Suppressor macrophage treated with lipopolysaccharide for 1 hour (primary cell): ENCODE measurements around the gene LRRC15.
A peak's percentile ranks its signal among the peaks of the same experiment; 100 is the strongest.

Experiments used
- DNase-seq, 3 donors: peaks; one replicate each; pipeline ENCODE4 v3.0.0-alpha.2; 2020 to 2022

The LRRC15 gene

DNA sequence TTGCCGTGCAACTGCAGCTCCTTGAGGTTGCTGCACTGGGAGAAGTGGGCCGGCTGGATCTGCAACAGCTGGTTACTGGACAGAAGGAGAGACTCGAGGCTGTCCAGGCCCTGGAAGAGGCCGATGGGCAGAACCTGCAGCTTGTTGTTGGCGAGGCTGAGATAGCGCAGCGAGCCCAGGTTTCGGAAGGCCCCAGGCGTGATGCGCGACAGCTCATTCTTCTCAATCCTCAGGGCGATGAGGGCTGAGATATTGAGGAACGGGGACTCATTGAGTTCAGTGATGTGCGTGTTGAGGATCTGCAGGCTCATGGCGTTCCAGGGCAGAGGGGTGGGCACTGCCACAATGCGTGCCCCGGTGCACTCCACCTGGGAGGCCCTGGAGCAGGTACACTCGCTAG, 9.0 kb downstream of the LRRC15 start:
- no peak for DNase-seq

DNA sequence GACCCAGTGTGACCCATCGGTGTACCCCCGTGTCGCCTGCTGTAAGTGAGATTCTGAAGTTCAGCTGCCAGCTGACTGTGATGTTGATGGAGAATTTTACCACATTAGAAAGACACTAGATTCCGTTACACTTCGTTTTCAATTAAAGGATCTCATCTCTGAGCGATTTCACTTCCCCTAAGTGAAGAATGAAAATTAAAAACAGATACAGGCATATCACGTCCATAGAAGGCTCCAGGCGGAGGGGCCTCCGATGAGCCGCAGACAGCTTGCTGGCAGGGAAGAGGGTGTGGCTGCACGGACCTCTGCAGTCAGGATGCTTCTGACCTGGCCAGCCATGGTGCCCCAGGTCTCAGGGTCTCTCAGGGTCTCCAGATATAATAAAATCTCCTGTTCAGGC, 11.9 kb downstream of the LRRC15 start:
- DNase-seq: no peak

DNA sequence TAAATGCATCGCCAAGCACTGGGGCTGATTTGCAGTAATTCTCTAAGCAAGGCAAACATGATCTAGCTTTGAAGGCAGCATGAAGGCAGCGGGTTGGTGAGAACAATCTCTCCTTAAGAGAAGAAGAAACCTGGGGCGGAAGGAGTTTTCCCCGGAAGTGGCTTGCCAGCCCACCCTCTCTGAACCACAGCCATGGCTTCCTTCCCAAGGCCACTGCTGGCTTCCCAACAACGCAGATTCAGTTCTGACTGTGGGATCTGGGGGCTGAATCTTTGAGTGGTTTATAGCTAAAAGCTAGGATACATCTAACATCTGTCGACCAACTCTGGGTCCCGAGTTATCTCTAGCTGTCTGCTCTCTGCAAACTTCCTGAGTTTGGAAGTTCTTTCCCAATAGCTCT, 14.2 kb downstream of the LRRC15 start:
- no peak for DNase-seq

- DNase-seq: no peak
Observed at GRCh38 chr3:194354315-194354714, 15.2 kb downstream of the LRRC15 start.

DNA sequence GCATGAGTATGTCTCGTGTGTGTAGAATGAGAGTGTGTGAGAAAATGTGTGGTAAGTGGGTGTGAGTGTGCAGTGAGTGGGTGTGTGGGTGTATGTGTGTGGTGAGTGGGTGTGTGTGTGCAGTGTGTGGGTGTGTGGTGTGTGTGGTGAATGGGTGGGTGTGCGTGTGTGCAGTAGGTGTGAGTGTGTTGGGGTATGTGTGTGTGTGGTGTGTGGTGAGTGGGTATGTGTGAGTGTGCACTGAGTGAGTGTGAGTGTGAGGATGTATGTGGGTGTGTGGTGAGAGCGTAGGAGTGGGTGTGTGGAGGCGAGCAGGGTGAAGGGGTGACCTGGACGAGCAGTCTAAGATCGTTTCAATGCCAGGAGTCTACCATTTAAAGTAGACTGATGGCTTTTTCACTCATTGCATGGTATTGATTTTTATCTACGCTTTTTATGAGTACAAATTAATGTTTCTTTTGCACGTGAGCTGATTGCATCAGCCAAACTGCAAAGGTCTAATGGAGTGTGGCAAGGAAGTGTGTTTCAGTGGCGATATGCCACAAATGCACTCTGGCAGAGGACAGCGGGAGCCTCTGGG, 16.8 kb downstream of the LRRC15 start:
- DNase-seq: no peak

GRCh38 chr3:194351952-194352536, 17.5 kb downstream of the LRRC15 start:
- DNase-seq: no peak

DNA sequence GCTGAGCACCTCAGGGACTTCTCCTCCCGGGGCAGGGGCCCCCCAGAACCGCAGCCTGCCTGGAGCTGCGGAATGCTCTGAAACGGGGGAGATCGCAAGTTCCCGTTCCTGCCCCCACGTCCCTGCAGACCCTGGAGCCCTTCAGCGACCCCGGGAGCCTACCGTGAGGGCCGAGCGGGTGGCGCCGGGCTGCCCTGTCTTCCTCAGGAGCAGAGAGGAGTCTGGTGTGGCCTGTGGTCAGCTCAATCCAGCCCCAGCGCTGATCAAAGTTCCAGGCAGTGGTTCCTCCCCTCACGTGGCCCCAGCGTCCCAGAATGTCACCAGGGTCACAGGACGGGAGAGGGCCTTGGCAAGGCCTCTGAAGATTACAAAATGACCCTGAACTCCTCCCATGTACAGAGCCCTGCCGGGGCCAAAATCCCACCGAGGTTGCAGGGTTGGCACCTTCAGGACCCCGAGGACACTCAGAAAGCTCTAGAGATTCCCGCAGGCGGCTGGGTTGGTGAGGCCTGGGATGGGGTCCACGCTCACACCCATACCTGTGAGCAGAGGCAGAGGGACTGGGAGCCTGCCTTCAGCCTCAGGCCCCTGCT, 18.4 kb downstream of the LRRC15 start, which contains the start of gene CPN2:
TSS of gene CPN2 (minus strand) at position 249 of the 593 bp plus-strand sequence. CDS start 8,626 bp downstream, outside the sequence.
- DNase-seq: no peak

DNA sequence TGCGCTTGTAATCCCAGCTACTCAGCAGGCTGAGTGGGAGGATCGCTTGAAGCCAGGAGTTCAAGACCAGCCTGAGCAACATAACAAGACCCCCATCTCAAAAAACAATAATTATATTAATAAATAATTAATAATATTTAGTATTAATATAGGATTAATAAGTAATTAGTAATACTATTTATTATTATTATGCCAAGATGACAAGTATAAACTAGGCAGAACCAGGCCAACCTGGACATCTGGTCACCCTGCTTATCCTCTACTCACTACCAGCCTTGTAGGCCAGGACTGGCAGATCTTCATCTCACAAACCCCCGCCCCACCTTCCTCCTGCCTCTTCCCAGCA, 18.8 kb downstream of the LRRC15 start:
- no peak for DNase-seq

GRCh38 chr3:194348354-194348753, 21.2 kb downstream of the LRRC15 start:
- no peak for DNase-seq

- DNase-seq: peak; percentile 60 to 71 (median 70)
Observed at GRCh38 chr3:194346621-194347020, 22.9 kb downstream of the LRRC15 start.

DNA sequence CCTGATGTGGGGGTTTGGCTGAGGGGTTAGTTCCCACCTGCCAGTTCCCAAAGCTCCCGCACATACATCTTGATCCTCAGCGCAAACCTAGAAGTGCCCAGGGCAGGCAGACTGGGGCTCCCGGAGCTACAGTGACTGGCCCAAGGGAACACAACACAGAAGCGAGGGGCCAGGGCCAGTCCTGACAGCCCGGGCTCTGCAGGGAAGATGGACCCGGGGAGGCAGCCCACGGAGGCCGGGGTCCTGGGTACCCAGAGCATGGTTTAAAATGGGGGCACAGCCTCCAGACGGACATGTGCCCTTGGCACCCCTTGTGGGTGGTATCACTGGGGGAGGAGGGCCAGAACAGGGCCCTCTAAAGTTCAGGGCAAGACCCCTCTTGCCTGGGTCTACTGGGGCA, 23.5 kb downstream of the LRRC15 start:
- DNase-seq: no peak

- peak; percentile 74 to 88 (median 81) for DNase-seq
Observed at GRCh38 chr3:194344012-194344411, 25.5 kb downstream of the LRRC15 start.

DNA sequence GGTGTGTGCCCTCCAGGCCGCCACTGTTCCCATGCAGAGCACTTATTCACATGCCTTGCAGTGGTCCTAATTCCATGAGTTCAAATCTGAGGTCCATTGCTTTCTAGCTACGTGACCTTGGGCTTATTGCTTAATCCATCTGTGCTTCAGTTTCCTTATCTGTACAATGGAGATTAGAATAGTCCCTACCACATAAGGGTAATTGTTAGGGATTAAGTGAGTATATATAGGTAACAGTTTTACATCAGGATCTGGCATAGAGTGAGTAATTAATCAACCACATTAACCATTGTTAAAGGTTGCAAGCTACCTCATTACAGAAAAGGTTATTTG, 26.0 kb downstream of the LRRC15 start:
- no peak for DNase-seq

DNA sequence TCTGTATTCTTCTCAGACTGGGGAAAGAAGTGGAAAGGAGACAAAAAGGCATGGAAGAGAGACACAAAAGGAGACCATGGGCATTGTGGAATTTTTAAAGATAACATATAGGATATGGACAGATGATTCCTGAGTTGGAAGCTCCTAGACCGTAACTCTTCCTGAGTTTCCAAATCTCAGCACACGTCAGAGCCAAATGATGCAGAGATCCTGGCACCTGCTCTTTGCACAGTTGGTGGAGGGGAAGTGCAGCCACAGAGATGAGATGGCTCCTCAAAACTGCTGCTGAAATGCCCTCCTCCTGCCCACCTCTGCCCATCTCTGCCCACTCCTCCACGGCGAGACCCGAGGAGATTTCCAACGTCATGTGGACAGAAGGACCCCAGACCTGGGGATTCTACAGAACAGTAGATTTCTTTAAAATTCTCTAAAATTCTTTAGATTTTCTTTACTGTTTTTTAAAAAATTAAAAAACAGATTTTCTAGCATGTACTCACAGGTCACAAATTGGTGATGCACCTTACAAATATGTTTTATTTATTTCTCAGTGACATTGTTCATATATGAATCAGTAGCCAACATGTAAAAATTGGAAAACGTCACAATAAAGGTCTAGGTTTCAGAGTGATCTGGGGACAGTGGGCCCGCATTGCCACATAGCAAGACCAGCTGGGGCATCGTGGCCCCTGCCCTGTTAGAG, 26.5 kb downstream of the LRRC15 start:
- no peak for DNase-seq

DNA sequence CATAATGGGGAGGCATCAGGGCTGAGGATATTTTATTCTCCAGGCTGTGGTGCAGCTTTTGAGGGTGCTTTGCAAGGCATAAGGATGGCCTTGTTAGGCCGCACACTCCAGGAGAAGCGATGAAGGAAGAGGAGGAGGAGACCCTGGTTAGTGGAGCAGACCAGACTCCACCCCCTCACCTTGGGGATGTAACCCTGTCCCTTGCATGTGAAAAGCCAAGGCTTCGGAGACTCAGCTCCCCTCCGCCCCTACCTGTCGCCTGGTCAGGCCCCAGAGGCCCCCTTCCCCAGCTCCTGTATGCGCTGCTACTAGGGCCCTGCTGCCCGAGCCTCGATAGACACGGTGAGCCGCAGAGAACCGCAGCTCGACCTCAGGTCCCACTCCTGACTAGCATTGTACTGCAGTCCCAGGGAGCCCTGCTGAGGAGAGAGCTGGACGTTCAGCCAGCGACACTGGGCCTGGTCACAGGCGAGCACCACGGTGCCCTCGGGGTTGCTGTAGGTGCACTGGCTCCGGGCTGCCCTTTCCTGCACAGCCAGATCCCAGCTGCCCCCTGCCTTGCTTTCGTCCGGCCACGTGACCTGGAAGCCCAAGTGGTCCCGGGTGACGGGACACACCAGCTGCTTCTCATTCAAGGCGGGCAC, 28.7 kb downstream of the LRRC15 start:
- DNase-seq: no peak

GRCh38 chr3:194339840-194340239, 29.7 kb downstream of the LRRC15 start:
- no peak for DNase-seq

GRCh38 chr3:194339356-194339755, 30.2 kb downstream of the LRRC15 start:
- no peak for DNase-seq

GRCh38 chr3:194337965-194338753, 31.4 kb downstream of the LRRC15 start:
- DNase-seq: no peak

GRCh38 chr3:194336601-194337355, 32.8 kb downstream of the LRRC15 start:
- DNase-seq: no peak

DNA sequence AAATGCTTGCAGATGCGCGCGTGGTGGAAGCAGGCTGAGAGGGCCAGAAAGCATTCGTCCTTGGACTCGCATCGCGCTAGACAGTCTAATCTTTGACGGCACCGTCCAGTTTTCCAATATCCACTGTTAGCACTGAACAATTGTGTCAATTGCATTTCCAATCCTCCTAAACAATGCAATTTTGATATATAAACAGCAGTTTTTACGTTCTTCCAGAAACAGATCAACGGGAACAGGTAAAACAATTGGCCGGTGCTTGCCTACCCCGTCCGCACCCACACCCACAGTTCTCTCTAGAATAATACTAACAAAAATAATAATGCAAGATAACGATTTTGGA, 35.6 kb downstream of the LRRC15 start:
- DNase-seq: no peak

DNA sequence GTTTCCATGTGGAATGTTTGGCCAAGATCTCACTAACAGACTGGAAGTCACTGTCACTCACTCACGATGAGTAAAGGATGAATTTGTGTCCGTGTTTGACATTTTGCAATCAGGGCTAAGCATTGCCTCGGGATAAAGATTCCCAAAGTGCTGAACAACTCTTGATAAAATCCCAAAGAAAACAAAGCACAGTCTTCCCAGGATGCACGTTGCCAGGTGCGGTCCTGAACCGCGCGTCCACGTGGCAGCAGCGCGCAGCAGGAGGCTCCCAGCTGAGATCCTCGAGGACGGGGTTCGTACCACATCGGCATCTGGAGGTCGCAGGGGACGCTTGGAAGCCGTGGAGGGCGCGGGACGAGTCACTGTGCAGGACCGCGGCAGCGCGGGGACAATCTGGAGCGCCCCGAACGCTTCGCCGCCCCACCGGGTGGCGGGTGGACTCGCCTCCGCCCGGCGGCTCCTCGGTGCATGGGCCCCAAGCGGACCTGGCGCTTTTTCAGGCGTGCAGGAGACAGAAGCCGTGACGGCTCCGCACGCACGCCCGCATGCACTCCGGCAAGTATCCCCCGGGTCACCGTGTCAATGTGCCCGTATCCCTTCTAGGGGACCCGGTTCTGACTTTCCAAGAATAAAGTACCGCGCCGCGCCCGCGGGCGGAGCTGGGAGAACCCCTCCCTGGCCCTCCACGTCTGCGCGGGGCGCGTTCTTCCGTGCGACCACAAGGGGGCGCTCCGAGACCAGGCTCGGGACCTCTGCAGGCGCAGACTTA, 36.1 kb downstream of the LRRC15 start:
- peak; percentile 85 to 93 (median 92) for DNase-seq

- no peak for DNase-seq
Observed at GRCh38 chr3:194332858-194333211, 36.7 kb downstream of the LRRC15 start.
